Hematopoietic multipotent progenitor cell (in vitro differentiated cells): Measurements from ENCODE around the gene CACNB2. TPM values are rescaled to one million over a fixed set of nuclear protein-coding genes. Genes with fewer than 3 reads are reported as not detected.
"Not testable (repeated sequence)": the region's sequence is repeated elsewhere in the genome, so short reads cannot be mapped to it uniquely, and the experiment has no call there.

Experiments used
- DNase-seq, 3 donors: peaks; one replicate each; pipeline ENCODE4 v3.0.0-alpha.2; 2011 to 2015; ENCODE audit warnings: low read depth in 2 of 3, low spot score in 2 of 3
- total RNA-seq: library from RNA; depleted of rRNA; stranded (reverse); fragments of >200 nt; gene quantifications from one replicate; pipeline ENCODE4 v1.2.3, GENCODE V29; 2012

The CACNB2 gene
- total RNA-seq, 1 donor, result 11.6 TPM

DNA sequence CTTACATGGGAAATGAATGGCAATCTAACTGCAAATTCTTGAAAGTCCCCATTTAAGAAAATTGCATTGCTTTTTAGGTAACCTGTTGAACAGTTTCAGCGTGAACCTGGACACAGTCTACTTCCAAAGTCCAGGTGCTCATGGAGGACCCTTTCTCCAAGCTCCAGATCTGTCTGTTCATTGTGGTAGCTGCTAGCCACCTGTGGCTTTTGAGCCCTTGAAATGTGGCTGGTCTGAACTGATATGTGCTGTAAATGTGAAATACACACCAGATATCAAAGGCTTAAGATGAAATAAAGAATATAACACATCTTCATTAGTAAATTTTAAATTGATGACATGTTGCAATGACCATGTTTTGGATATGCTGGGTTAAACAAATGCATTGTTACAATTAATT, 4.2 kb downstream of the CACNB2 start:
- DNase-seq, result peak in 1 of 3 donors; percentile 25

DNA sequence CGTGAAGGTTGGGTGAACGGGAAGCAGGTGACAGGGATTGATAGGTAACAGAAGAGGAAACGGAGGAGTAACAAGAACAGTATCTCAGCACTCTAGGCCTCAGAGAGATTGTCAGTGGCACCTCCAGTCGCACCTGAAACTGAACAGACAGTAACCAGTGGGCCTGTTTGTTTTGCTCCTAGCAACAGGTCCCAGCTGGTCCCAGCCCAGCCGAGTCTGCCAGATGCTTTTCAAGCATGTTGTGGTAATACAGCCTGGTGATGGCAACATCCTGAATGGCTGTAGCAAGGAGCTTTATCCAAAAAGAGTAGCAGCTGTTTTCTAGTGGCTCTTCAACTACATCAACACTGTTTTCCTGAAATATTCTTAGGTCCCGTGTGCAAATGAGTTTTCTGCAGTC, 4.7 kb downstream of the CACNB2 start:
- peak in 2 of 3 donors; percentile 32 to 86 for DNase-seq

DNA sequence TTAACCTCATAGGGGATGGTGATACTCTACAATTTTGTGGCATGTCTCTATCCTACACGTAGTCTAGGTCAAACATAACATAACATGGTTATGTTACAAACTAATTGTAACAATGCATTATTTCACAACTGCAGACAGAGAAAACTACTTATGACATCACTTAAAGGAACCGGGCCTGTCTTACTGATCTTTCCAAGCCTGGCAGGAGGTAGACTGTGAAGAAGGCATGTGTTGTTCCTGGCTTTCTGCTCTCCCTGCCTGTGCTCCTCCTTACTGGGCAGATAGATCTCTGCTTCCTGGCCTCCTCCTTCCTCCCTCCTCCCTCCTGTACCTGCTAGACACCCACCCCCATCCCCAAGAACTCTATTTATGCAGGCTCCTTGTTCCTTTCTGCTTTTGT, 5.4 kb downstream of the CACNB2 start:
- no peak for DNase-seq

DNA sequence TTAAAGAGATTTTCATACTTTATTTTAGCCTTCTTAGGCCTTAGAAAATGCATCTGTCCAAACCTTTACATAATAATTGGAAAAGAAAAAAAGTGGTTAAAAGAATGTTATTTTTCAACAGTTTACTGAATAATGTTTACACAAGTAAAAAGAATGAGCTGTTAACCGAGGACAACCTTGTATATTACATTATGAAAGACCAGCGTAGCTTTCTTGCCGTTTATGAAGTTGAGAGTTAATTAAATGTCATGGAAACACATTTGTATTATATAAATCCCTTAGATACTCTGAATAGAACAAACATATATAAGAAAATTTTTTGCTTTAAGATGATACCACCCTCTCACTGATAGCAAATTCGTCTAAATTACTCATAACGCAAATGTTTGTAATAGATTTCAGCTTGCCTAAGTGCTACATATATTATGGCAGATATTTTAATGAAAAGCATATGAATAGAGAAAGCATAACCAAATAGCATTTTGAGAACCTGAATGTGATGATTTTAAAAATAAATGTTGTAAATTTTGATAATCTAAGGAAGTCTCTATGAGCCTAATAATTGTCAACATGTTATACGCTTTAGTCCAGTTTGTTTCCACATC, 9.1 kb downstream of the CACNB2 start:
- no peak for DNase-seq

DNA sequence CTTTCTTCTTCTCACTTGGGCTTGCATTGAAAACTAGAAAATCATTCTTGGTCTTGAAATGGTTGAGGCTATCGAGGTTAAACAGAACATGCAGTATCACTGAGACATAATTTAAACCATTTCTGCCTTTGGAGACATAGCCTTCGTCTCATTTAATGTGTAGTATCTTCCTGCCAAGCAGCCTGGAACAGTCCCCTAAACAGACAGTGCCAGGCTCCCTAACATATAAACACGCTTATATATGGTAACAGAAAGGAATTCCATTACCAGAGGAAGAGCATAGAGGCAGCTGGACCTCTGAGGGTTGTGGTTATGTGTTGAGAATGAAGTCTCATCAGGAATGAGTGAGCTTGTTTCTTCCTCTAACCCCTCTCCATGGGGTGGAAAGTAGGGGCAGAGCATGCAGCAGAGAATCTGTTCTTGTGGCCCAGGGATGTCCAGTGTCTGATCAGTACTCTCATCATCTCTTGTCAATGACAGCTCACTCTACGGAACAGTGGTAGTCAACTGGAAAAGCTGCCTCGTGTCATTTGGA, 11.2 kb downstream of the CACNB2 start:
- DNase-seq, result no peak

DNA sequence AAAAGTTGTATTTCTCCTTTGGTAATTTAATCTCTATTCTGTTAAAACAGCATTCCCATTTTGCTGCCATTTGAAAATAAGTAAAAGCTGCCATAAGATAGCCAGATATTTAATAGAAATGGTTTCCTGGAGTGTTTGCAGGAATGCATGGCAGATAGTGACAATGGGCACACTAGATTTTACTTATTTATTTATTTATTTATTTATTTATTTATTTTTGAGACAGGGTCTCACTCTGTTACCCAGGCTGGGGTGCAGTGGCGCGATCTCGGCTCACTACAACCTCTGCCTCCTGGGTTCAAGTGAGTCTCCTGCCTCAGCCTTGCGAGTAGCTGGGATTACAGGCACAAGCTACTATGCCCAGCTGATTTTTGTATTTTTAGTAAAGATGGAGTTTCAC, 13.2 kb downstream of the CACNB2 start:
- not testable (repeated sequence) for DNase-seq

DNA sequence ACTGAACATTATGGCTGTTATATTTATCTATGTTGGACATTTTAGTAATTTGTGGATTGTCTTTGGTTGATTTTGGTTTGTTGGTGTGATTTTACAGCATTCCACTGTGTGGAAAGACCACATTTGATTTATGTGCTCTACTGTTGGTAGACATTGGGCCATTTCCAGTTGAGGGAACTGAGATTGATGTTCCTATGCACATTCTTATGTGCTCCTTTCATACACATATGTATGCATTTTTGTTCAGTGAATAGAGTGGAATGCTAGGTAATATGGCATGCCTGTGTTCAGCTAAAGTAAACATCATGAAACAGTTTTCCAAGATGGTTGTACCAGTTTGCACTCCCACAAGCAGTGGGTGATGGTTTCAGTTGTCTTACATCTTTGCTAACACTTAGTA, 15.1 kb downstream of the CACNB2 start:
- DNase-seq, result no peak

DNA sequence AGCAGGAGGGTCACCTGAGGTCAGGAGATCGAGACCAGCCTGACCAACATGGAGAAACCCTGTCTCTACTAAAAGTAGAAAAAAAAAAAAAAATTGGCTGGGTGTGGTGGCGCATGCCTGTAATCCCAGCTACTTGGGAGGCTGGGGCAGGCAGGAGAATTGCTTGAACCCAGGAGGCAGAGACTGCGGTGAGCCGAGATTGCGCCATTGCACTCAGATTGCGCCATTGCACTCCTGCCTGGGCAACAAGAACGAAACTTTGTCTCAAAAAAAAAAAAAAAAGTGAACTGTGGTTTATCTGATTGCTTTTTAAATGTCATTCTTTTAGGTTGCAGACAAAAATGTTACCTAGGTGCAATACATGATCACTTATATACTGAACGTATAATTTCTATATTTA, 16.6 kb downstream of the CACNB2 start:
- not testable (repeated sequence) for DNase-seq

DNA sequence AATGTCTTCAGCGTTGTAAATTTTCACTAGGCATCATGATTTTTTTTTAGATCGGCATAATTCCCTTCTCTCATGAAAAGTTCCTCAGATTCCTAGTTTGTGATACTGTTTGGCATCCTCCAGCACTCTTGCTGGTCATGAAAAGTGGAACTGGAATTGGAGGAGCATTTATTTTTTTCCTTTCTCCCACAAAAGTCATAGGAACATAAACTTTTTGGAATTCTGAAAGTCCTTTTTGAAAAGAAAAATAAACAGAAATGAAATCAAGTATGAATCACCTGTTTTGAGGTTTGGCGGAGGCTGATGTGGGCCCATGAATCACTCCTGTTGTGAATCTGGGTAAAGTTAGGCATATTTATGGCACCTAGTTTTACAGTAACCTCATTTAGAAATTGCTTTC, 17.7 kb downstream of the CACNB2 start:
- no peak for DNase-seq

DNA sequence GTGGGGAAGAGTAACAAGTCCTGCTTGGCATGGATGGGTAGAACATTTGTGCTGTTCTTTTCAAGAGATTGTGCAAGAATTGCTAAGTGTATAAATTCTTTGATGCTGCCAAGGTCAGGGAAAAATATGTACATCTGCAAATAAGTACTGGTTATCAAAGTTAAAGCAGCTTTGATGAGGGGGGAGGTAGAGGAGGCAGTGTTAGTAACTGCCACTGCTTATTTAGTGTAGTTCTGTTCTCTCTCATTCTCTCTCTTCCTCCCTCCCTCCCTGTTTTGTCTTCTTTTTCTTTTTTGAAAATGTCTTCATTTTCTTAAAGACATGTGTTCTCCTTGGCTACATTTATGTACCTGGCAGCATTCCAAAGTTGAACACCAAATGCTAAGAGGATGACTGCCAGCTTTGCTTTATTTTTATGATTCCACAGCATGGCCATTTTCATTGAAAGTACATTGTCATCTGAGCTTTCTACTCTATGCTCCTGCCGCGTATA, 18.6 kb downstream of the CACNB2 start:
- DNase-seq, result no peak

DNA sequence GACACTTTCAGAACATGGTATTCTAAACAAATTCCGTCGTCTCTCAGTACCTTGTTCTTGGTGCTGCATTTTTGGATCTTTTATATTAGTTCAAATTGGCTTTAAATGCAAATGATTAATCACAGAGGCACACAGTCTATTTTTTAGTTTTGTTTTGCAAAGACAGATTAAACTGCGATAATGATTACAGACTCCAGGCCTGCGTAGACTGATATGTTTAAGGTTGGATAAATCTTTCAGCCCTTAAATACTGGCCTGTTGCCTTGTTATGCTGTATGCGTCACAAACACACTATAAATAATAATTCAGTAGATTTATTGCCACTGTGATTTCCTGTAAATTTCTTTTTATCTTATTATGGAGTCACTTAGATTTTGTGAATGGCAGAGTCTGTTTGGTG, 19.3 kb downstream of the CACNB2 start:
- DNase-seq, result no peak

DNA sequence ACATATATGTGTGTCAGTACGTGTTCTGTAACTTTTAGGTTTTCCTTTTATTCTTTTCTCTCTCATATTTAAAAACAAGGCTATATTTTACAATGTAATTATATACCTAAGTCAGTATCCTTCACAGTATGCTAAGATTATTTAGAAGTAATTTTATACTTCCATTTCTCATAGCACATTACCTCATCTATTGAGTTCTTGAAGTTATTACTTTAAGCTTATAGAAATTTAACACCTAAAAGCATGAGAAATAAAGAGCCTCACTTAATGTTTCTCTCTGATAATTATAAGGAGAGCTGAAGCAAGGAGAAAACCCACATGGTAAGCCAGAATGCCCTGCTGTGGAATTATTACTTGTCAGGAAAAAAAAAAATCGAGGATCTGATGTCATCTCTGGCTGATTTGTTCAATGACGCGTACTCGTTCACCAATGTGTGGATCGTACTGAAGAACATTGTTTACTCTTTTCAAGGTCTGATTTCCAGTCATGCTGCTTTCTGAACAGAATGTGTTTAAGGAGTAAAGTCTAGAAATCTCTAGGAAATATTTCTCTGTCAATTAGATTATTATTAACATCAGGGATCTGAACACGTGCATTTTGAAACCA, 21.9 kb downstream of the CACNB2 start:
- DNase-seq, result no peak

DNA sequence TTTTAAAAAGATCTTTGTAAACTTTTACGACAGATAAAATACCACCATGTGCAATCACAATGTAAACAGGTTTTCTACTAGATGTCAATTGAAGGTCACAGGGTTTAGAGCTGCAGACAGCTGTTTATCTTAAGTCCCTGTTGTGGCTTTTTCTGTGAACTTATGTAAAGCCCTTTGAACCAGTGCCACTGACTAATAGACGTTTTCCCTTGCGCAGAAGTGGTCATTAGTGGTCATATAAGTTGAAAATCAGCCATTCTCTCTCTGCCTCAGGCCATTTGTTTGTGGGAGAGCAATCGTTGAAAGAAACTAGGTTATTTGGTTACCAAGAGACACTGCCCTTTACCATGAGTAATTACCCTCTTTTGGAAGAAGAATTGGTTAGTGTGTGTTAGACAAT, 23.9 kb downstream of the CACNB2 start:
- DNase-seq, result no peak

DNA sequence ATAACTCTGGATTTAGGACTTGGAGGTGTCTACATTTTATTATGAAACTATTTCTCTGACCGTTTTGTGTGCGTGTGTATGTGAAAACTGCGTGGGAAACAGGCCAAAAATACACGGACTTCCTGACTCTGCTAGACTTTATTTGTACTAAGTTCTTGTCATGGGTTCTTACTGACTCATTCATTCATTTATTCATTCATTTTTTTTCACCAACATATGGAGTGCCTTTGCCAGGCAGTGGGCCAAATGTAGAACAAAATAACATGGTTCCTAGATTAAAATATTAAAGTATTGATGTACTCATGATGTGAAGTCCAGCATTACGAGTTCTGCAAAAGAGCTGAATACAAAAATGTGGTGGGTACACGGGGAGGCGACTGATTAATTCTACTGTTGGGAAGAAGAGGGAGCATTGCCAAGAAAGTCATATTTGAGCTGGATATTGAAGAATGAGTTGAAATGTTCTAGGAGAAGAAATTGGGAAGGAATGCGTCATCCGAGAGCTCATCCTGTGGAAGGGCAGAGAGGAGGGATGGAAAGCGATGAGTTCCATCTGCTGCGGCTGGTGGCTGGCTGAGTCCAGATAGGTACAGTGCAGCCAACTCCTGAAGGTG, 24.6 kb downstream of the CACNB2 start:
- no peak for DNase-seq

DNA sequence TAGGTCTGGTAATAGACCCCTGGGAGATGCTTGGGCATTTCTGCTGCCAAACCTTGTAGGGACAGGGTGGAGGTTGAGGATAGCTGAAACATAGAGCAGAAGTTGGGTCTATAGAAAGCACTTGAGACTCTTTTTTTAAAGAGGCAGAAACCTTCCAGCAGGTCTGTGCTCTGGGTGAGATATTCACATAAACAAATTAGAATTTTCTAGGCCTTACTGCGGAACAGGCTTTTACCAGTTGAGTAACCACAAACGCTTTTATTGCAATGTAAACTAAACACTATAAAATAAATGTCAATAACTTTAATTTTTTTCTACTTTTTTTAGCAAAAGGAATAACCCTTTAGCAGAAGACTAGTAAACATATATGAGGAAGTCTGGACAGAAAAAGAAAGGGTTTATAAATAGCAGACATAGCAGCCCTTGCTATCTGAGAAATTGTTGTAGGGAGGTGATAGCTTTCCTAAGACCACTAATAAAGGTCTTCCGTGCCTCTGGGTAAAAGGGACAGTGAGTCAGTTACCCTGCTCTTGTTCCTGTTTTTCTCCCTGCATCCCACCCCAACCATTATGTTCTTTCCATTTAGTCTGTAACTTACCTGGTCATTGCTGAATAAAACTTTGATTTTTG, 38.7 kb downstream of the CACNB2 start:
- no peak for DNase-seq

DNA sequence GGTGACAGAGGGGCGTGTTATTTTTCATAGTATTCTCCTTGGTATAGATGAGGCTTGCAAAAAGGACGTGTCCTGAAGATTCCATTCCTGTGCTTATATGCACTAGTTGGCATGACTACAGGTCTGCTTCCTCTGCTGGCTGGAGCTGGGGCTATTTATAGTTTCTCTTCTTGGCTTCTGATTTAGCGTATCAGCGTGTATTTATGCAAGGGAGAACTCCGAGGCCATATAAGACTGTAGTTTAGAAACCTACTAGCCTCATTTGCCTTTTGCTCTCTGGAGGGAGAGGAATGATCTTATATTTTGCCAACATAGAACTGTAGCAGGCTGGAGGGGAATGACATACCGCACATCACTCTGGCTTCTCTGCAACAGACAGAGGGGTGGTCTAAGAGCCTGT, 39.7 kb downstream of the CACNB2 start:
- DNase-seq, result peak in 1 of 3 donors; percentile 64

DNA sequence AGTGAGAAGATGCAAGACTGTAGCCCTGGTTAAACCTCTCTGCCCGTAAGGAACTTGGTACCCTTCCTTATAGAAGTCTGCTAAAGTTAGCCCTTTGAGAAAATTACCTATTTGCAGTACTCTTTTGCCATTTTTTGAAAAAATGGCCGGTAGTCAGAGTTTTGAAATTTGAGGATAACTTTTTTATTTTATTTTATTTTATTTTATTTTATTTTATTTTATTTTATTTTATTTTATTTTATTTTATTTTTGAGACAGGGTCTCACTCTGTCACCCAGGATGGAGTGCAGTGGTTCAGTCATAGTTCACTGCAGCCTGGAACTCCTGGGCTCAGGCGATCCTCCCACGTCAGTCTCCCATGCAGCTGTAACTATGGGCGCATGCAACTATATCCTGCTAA, 41.2 kb downstream of the CACNB2 start:
- not testable (repeated sequence) for DNase-seq

DNA sequence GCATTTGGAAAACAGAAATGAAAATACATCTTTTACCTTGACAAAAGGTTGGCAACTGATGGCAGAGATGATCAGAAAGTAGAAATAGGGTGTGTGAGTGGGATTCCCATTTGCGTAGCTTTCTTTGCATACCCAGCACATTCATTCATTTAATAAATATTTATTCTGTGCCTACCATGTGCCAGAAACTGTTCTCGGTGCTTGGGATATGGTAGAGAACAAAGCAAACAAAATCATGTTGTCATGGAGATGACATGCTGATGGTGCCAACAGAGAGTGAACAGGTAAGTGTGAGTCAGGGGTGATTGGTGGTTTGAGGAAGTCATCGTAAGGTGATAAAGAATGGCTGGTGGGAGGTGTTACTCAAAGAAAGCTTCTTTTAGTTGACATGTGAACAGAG, 45.4 kb downstream of the CACNB2 start:
- DNase-seq, result no peak

DNA sequence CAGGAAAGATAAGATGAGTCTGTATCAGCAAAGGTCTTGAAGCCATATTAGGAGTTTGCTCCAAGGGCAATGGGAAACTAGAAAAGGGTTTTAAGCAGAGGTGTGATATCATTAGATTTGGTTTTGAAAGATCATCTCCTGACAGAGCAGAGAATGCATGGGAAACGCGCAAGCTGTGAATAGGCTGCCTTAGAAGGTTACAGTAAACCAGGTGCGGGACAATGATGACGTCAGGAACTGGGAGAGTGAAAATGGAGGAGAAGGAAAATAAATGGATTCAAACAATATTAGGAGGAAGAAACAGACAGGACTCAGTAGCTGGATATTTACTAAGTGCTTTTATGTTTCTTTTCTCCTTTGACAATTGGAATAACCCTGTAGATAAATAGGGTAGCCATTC, 50.6 kb downstream of the CACNB2 start:
- DNase-seq, result no peak

DNA sequence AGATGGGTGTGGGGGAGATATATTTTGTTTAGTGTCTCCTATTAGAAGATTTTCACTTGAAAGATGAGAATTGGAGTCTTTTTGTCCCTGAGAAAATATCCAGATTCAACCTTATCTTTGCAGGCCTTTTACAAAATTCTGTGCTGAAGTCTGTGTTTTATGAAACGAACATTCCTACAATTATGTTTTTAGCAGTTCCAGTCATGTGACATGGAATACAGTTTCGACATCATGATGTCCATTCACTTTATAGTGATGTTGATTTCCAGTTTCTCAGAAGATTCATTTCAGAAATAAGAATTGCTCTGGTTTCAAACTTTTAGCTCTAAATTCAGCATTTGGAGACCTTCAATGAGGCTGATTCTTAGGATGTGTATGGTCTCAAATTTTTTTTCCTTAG, 54.4 kb downstream of the CACNB2 start:
- no peak for DNase-seq

DNA sequence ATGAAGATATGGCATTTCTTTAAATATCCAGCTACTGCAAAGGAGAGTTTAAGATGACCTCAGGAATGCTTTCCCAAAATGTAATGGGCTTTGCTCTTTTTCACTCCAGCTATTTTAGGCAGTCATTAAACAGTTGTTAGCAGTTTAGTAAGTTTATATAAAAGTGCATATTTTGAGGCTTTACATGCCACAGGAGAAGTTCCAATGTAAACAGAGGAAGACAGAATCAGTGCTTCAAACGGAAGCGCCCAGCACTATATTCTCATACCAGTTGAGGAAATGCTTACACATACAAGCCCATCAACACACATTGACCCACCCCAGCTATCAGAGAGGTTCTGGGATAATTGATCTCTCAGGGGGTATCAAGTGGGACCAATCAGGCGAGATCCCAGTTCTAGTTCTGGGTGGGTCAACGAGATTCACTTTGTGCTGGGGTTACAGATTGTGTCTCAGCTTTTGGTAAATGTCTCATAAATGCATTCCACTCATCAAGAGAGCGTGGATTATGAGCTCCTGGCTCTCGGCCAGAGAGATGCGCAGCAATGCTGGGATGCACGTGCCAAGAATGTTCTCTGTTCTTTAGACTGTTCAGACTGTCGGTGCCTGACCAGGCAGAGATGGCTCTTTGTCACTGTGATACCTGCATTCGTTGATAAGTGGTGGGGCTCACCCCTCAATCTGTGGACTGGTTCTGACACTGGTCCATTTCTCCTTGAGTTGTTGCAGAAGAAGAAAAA, 55.0 kb downstream of the CACNB2 start:
- no peak for DNase-seq
